Thymus (tissue), 11 donors: Measurements from ENCODE around the gene OPRL1. TPM values are rescaled to one million over a fixed set of nuclear protein-coding genes. Genes with fewer than 3 reads are reported as not detected.
A peak's percentile ranks its signal among the peaks of the same experiment; 100 is the strongest.
"Not testable (repeated sequence)": the region's sequence is repeated elsewhere in the genome, so short reads cannot be mapped to it uniquely, and the experiment has no call there.

ENCODE experiments used
- DNase-seq, 9 donors: peaks; one replicate each; pipeline ENCODE4 v3.0.0-alpha.2; 2013; ENCODE audit warnings: low spot score in 9 of 9, low read depth in 6 of 9, missing footprints in 1 of 9
- H3K27ac ChIP-seq, 2 donors: one replicate each; pipeline ENCODE4 v1.5.1; 2013; ENCODE audit warnings: control low read depth in 1 of 2, low read depth in 1 of 2, low read length in 1 of 2, mild to moderate bottlenecking in 1 of 2, moderate library complexity in 1 of 2
- H3K27me3 ChIP-seq, 2 donors: one replicate each; pipeline ENCODE4 v1.5.1; 2013; ENCODE audit warnings: low read length in 1 of 2; ENCODE audit not compliant: control insufficient read depth in 2 of 2, insufficient read depth in 1 of 2
- H3K36me3 ChIP-seq, 2 donors: one replicate each; pipeline ENCODE4 v1.5.1; 2013; ENCODE audit warnings: low read length in 1 of 2, mild to moderate bottlenecking in 1 of 2, moderate library complexity in 1 of 2; ENCODE audit not compliant: control insufficient read depth in 2 of 2, insufficient read depth in 2 of 2
- H3K4me1 ChIP-seq, 2 donors: one replicate each; pipeline ENCODE4 v1.5.1; 2013; ENCODE audit warnings: low read length in 2 of 2; ENCODE audit not compliant: control insufficient read depth in 2 of 2, insufficient read depth in 2 of 2
- H3K4me3 ChIP-seq, 2 donors: one replicate each; pipeline ENCODE4 v1.5.1; 2013; ENCODE audit warnings: low read length in 2 of 2, control low read depth in 1 of 2, mild to moderate bottlenecking in 1 of 2
- H3K9me3 ChIP-seq, 2 donors: one replicate each; pipeline ENCODE4 v1.5.1; 2013; ENCODE audit warnings: low read length in 1 of 2, mild to moderate bottlenecking in 1 of 2; ENCODE audit not compliant: control insufficient read depth in 2 of 2, insufficient read depth in 1 of 2
- WGBS: extraction: QIAGEN DNeasy Blood & Tissue Kit; methylation state at CpG from one replicate; pipeline ENCODE4 v1.1.7; 2013; 5-methylcytosine and 5-hydroxymethylcytosine counted together
- polyA plus RNA-seq: library from polyadenylated mRNA; stranded (reverse); fragments of 200-250 nt; gene quantifications from one replicate; pipeline ENCODE4 v1.2.3, GENCODE V29; 2013
- total RNA-seq: library from RNA; stranded (reverse); fragments of 120-200 nt; gene quantifications from one replicate; pipeline ENCODE4 v1.2.4, GENCODE V29; 2013
- donor health status: healthy.

OPRL1 gene
- total and polyA plus RNA-seq, 2 donors: 1.1 to 1.4 TPM

DNA sequence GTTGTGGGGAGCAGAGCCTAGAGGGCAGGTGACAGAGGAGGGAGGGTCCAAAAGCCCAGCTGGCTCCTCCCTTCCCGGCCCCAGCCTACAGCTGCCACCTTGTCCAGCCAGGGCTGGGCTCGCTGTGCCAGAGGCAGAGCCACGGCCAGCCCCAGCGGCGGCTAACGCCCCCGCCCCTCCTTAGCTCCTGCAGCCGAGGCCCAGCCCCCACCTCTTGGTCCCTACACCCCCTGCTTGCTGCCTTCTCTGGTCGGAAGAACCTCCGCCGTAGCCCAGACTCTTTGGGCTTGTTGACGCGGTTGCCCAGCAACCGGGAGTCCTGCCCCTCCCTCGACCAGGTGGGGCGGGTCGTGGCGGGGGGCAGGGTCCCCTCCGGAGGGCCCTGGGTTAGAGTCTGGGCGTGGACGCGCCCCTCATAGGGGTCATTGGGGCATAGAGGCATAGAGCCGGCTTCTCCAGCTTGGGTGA is 4.8 kb downstream of the OPRL1 start:
- Histone ChIP-seq H3K27ac (no peak overlapping the region), H3K4me1 (peaks cover 16 to 40% of the 10 kb centered on the region in 2 donors), H3K27me3 (peaks cover 36 to 83% of the 10 kb centered on the region in 2 donors), H3K36me3 (no peaks in the 10 kb centered on the region), H3K9me3 (peaks cover 3 to 22% of the 10 kb centered on the region in 2 donors), H3K4me3 (no peak overlapping the region)
- 28% methylated on average over 23 of the region's 23 CpGs for WGBS
- no peak for DNase-seq

- DNase-seq: no peak
- H3K36me3 ChIP-seq: no peaks in the 10 kb centered on the region
- no peak overlapping the region for H3K27ac ChIP-seq
- WGBS: 97% methylated on average over 10 of the region's 11 CpGs
- H3K27me3 ChIP-seq: peaks cover 31 to 64% of the 10 kb centered on the region in 2 donors
- H3K9me3 ChIP-seq: peaks cover 3 to 22% of the 10 kb centered on the region in 2 donors
- no peak overlapping the region for H3K4me3 ChIP-seq
- peaks cover 16 to 24% of the 10 kb centered on the region in 2 donors for H3K4me1 ChIP-seq
Observed at GRCh38 chr20:64086801-64087200, 6.9 kb downstream of the OPRL1 start.

DNA sequence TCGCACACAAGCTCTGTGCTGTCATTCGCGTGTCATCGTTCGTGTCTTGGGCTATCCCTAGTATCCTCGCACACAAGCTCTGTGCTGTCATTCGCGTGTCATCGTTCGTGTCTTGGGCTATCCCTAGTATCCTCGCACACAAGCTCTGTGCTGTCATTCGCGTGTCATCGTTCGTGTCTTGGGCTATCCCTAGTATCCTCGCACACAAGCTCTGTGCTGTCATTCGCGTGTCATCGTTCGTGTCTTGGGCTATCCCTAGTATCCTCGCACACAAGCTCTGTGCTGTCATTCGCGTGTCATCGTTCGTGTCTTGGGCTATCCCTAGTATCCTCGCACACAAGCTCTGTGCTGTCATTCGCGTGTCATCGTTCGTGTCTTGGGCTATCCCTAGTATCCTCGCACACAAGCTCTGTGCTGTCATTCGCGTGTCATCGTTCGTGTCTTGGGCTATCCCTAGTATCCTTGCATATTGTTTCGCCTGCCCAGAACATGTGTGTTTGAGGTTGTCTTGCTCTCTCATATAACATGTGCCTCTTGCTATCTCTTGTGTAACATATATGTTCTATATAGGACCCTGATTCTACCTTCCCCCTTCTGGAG is 7.4 kb downstream of the OPRL1 start:
- Histone ChIP-seq H3K27me3 (peaks cover 31 to 61% of the 10 kb centered on the region in 2 donors), H3K9me3 (peaks cover 3 to 22% of the 10 kb centered on the region in 2 donors), H3K4me1 (peaks cover 14 to 24% of the 10 kb centered on the region in 2 donors)
- DNase-seq, H3K4me3 ChIP-seq, H3K36me3 ChIP-seq, H3K27ac ChIP-seq: not testable (repeated sequence)
- over 99% methylated on average over 6 of the region's 36 CpGs for WGBS

DNA sequence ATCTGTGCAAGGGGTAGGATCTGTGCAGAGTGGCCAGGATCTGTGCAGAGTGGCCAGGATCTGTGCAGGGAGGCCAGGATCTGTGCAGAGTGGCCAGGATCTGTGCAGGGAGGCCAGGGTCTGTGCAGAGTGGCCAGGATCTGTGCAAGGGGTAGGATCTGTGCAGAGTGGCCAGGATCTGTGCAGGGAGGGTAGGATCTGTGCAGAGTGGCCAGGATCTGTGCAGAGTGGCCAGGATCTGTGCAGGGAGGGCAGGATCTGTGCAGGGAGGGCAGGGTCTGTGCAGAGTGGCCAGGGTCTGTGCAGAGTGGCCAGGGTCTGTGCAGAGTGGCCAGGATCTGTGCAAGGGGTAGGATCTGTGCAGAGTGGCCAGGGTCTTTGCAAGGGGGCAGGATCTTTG is 8.7 kb downstream of the OPRL1 start:
- not testable (repeated sequence) for H3K4me3 ChIP-seq, DNase-seq, H3K27ac ChIP-seq, H3K36me3 ChIP-seq
- Histone ChIP-seq H3K9me3 (peaks cover 3 to 17% of the 10 kb centered on the region in 2 donors), H3K27me3 (peaks cover 22 to 53% of the 10 kb centered on the region in 2 donors), H3K4me1 (peaks cover 8 to 14% of the 10 kb centered on the region in 2 donors)

DNA sequence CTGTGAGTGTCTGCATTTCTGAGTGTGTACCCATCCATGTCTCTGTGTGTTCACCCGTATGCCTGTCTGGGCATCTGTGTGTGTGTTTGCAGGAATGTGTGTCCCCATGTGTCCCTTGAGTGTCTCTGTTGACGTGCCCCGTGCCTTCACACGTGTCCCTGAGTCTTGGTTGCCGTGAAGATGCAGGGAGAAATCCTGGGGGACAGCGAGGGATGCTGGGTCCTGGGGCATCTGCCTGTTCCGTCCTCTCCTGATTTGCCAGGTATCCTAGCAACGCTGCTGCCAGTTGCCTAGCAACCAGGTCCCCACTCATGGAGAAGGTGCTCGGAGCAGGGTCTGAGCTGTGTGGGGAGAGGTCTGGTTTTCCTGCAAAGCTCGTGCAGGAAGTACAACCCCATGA is 10.3 kb downstream of the OPRL1 start:
- Histone ChIP-seq H3K9me3 (peaks cover 3 to 17% of the 10 kb centered on the region in 2 donors), H3K27ac (no peak overlapping the region), H3K27me3 (peaks cover 6 to 37% of the 10 kb centered on the region in 2 donors), H3K36me3 (no peaks in the 10 kb centered on the region), H3K4me1 (peaks cover 0 to 6% of the 10 kb centered on the region in 2 donors), H3K4me3 (no peak overlapping the region)
- 94% methylated on average over 10 of the region's 10 CpGs for WGBS
- no peak for DNase-seq

- WGBS: 95% methylated on average over 19 of the region's 19 CpGs
- H3K27ac ChIP-seq: no peak overlapping the region
- no peaks in the 10 kb centered on the region for H3K36me3 ChIP-seq
- peaks cover 3 to 14% of the 10 kb centered on the region in 2 donors for H3K9me3 ChIP-seq
- DNase-seq: no peak
- peaks cover 0 to 25% of the 10 kb centered on the region in 2 donors for H3K27me3 ChIP-seq
- H3K4me1 ChIP-seq: peaks cover 0 to 6% of the 10 kb centered on the region in 2 donors
- H3K4me3 ChIP-seq: no peak overlapping the region
Observed at GRCh38 chr20:64091340-64091739, 11.5 kb downstream of the OPRL1 start.

DNA sequence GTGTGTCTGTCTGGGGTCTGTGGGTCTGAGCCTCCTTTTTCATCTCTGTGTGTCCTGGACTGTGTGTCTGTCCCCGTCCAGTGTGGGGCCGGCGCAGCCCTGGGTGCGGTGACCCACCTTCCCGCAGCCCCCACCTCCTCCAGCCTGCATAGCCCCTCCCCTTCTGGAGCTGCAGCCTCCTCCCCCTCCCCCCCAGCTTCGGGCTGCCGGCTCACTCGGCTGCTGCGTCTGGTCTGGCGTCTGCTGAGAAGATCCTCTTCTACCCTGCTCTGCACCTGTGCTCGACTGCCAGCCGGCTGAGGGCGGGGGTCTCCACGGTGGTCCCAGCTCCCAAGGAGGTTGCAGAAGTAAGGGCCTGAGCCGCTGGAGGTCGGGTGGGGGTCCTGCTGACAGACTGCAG is 11.9 kb downstream of the OPRL1 start:
- Histone ChIP-seq H3K4me1 (peaks cover 0 to 6% of the 10 kb centered on the region in 2 donors), H3K36me3 (no peaks in the 10 kb centered on the region), H3K27ac (no peak overlapping the region), H3K9me3 (peaks cover under 1 to 11% of the 10 kb centered on the region in 2 donors), H3K4me3 (no peak overlapping the region), H3K27me3 (peaks cover 0 to 21% of the 10 kb centered on the region in 2 donors)
- DNase-seq: peak in 1 of 9 donors; percentile 39
- WGBS: 69% methylated on average over 16 of the region's 16 CpGs

DNA sequence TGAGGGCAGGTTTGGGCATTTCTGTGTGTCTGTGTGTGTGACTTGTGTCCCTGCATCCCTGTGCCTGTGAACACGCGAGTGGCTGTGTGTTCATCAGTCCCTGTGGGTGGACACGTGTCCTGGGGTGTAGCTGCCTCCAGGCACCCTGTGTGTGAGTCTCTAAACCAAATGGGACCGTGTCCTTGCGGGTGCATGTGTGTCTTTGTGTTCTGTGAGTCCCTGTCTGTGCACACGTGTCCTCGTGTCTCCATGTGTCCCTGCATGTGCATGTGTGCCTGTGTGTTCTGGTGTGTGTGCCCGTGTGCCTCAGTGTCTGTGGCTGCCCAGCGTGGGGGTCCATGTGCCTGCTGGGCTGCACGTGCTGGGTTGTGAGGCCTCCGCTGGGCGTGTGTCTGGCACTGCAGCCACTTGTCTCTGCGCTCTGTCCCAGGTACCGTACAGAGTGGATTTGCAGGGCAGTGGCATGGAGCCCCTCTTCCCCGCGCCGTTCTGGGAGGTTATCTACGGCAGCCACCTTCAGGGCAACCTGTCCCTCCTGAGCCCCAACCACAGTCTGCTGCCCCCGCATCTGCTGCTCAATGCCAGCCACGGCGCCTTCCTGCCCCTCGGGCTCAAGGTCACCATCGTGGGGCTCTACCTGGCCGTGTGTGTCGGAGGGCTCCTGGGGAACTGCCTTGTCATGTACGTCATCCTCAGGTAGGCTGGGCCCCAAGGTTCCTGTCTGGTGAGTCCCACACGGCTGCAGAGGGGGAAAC is 12.6 kb downstream of the OPRL1 start:
- H3K27me3 ChIP-seq: peaks cover 0 to 19% of the 10 kb centered on the region in 2 donors
- H3K9me3 ChIP-seq: peaks cover 0 to 8% of the 10 kb centered on the region in 2 donors
- H3K36me3 ChIP-seq: no peaks in the 10 kb centered on the region
- H3K4me3 ChIP-seq: no peak overlapping the region
- 89% methylated on average over 27 of the region's 27 CpGs for WGBS
- peaks cover 0 to 6% of the 10 kb centered on the region in 2 donors for H3K4me1 ChIP-seq
- DNase-seq: no peak
- H3K27ac ChIP-seq: no peak overlapping the region

DNA sequence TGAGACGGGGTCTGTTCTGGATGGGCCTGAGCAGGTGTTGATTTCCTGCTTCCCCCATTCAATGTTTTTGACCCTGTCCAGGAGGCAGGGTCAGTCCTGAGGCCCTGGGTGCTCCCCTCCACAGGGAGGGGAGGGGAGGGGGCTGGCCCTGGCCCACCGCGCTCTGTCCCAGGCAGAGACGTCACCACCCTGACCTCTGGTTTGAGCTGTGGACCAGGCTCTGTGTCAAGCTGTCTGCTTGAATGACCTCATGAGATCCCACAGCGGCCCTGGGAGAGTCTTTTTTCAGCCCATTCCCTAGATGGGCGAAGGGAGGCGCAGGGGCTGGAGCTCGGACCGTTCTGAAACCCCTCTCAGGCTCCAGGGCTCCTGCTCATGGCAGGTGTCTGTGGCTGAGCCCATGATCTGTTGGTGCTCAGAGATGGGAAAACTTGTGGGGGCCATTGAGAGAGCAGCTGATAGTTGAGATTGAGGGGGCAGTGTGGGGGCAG is 13.2 kb downstream of the OPRL1 start:
- Histone ChIP-seq H3K27ac (no peak overlapping the region), H3K27me3 (peaks cover 0 to 17% of the 10 kb centered on the region in 2 donors), H3K4me1 (peaks cover 0 to 6% of the 10 kb centered on the region in 2 donors), H3K36me3 (no peaks in the 10 kb centered on the region), H3K9me3 (peaks cover 0 to 2% of the 10 kb centered on the region in 2 donors), H3K4me3 (no peak overlapping the region)
- DNase-seq: no peak
- 94% methylated on average over 9 of the region's 9 CpGs for WGBS
